NOMO-1 treated with dmso at 0.1 percent for 144 hours (cell line): ENCODE data around the gene RDH14.

Experiments used
- DNase-seq: peaks from one replicate; lab custom pipeline; 2025; ENCODE audit not compliant: unreplicated experiment; lab: John Stamatoyannopoulos, UW

The RDH14 gene

DNA sequence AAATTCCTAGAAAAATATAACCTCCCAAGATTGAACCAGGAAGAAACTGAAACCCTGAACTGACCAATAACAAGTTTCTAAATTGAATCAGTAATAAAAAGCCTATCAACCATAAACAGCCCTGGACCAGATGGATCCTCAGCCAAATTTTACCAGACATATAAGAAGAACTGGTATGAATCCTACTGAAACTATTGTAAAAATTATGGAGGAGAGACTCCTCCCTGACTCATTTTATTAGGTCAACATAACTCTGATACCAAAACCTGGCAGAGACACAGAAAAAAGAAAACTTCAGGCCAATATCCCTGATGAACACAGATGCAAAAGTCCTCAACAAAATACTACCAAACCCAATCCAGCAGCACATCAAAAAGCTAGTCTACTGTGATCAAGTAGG, 17.6 kb upstream of the RDH14 start:
- DNase-seq: no peak

- DNase-seq: no peak
Observed at GRCh38 chr2:18566145-18566769, 5.8 kb upstream of the RDH14 start.

GRCh38 chr2:18560797-18561085, 288 bp upstream of the RDH14 start:
- DNase-seq: no peak

DNA sequence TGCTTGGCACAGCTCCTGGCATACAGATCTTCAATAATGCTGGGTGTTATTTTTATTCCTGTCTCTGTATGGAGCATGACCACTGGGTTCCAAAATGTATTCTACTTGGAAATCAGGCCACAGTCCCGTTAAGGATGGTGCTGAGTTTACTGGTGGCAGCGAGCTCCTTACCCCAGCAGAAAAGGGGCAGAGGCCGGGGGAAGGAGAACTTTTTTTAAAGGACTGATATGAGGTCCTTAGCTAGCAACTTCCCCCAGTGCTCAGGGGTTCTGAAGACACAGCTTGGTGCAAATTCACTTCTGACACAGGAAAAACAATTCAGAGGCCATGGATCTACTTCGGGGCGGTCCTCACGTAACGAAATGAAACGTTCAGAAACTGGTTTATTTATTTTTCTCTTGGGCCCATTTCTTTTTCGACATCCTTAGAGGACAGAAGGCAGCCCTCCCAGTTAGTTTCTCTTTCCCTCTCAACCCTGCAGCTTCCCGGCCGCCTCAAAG, 872 bp downstream of the RDH14 start:
- DNase-seq: no peak

- DNase-seq: no peak
Observed at GRCh38 chr2:18558458-18558857, 2.0 kb downstream of the RDH14 start.

GRCh38 chr2:18557121-18557520, 3.3 kb downstream of the RDH14 start:
- no peak for DNase-seq

GRCh38 chr2:18552351-18553077, 7.9 kb downstream of the RDH14 start:
- DNase-seq: no peak

- no peak for DNase-seq
Observed at GRCh38 chr2:18551623-18552022, 8.8 kb downstream of the RDH14 start.

DNA sequence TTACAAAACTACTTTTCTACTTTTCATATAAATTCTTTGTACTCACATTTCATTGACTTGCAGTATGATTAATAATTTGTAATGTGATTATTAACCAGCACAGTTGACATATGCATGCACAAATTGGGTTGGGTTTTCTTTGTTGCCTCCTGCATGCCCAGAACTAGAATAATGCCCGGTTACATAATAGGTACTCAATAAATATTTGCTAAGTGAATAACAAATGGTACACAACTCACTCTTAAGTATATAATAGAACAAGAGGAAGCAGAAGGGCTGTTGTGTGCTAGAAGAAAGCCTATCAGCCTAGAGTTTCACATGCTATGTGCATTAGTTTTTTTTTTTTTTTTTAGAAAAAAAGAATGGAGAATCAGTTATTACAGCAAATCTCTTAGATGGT, 9.3 kb downstream of the RDH14 start:
- no peak for DNase-seq

DNA sequence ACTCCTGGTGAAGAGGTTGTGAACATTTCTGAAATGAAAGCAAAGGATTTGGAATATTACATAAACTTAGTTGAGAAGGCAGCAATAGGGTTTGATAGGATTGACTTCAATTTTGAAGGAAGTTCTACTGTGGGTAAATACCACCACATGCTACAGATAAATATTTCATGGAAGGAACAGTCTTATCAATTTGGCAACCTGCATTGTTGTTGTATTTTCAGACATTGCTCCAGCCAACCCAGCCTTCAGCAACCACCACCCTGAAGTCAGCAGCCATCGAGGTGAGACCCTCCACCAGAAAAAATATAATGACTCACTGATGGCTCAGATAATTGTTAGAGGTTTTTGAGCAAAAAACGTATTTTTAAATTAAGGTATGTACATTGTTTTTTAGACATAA, 10.0 kb downstream of the RDH14 start:
- DNase-seq: no peak

- DNase-seq: no peak
Observed at GRCh38 chr2:18549083-18549482, 11.4 kb downstream of the RDH14 start.

- no peak for DNase-seq
Observed at GRCh38 chr2:18548621-18549020, 11.8 kb downstream of the RDH14 start.

GRCh38 chr2:18546567-18546966, 13.9 kb downstream of the RDH14 start:
- no peak for DNase-seq

GRCh38 chr2:18545384-18545783, 15.1 kb downstream of the RDH14 start:
- DNase-seq: no peak

DNA sequence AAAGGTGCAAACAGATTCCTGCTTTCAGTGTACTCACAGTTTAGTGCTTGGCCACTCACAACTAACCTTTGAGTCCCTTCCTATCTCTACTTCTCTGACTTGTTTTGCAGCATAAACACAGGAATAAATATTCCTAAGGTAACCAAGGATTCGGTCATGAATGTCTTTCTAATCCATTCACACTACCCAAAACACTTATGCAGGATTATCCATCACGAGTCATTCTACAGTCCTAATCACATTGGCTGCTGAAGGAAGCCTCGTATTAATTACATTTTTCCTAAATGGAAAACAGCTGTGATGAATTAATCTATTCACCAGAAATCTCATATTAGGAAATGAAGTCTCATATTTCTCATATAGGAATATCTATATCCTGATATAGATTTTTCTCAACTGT, 16.3 kb downstream of the RDH14 start:
- no peak for DNase-seq

GRCh38 chr2:18540872-18541271, 19.6 kb downstream of the RDH14 start:
- no peak for DNase-seq

- no peak for DNase-seq
Observed at GRCh38 chr2:18536697-18537096, 23.8 kb downstream of the RDH14 start.

DNA sequence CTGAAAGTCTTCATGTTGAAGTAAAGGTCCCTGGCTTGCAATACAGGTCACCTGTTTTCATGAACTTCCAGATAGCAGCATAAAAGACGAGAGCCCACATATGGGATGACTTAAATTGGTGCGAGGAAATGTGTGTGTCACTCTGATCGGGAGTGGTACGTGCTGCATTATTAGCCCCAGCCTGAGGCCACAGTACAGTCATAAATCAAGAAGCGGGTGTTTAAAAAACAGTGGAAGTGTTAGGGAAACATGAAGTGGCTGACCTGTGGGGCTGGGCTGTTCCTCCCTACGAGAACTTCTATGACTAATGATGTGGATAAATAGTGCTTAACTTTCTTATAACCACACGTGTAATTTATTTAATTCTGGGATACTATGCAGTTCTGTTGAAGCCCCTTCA, 24.4 kb downstream of the RDH14 start:
- DNase-seq: no peak

GRCh38 chr2:18531194-18531593, 29.3 kb downstream of the RDH14 start:
- no peak for DNase-seq

DNA sequence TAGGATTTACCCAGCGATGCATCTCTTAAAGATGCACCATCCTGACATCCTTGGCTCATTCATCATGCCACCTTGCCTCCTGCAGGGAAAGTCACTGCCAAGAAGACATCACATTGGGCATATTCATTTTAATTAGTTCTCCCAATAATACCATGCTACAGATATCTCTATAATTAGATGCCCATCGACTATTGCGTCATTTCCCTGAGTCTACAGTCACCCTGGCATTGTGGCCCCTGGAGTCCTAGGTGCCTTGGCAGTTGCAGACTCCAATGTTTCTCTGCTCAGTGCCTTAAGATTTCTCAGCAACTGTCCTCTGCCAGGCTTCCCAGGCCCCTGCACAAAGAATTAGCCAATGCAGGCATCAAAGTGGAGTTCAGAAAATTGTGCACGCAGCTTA, 32.6 kb downstream of the RDH14 start:
- no peak for DNase-seq

DNA sequence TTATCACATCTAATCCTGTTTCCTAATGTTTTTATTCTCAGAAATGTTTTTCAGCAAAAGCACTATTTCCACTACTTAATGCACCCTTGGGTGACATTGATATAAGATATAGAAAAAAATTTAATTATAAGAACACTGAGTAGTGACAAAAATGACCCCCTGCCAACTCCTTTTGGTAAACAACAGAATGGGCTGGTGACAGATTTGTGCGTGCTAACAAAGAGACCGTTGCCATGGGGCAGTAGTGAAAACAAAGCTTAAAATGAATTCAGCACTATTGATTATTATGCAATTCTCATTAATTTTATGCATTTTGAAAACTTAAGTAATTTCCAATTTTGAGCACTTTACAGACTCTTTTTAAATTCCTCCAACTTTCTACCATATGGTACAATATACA, 33.1 kb downstream of the RDH14 start:
- no peak for DNase-seq

GRCh38 chr2:18526429-18526828, 34.0 kb downstream of the RDH14 start:
- DNase-seq: no peak

GRCh38 chr2:18525852-18526251, 34.6 kb downstream of the RDH14 start:
- DNase-seq: no peak
